Smooth muscle cell (in vitro differentiated cells): ENCODE results near the gene SUSD6. TPM values are rescaled to one million over a fixed set of nuclear protein-coding genes. Genes with fewer than 3 reads are reported as not detected.

Experiments used
- DNase-seq: peaks from one replicate; lab custom pipeline; 2025; ENCODE audit not compliant: unreplicated experiment; lab: John Stamatoyannopoulos, UW
- H2AFZ ChIP-seq: fragments of 200-600 bp; sonication (generic); 2 replicates; pipeline ENCODE4 v1.6.0; 2016; ENCODE audit warnings: antibody characterized with exemption, low read depth, mild to moderate bottlenecking
- H3F3A ChIP-seq: fragments of 200-600 bp; sonication (generic); 2 replicates; pipeline ENCODE4 v1.6.0; 2017; ENCODE audit warnings: antibody characterized with exemption, low read depth
- H3K27ac ChIP-seq: fragments of 200-600 bp; sonication (generic); 2 replicates; pipeline ENCODE4 v1.5.1; 2016; ENCODE audit warnings: low read depth, mild to moderate bottlenecking
- H3K27me3 ChIP-seq: fragments of 200-600 bp; sonication (generic); 2 replicates; pipeline ENCODE4 v1.6.1; 2016; ENCODE audit warnings: low read depth, mild to moderate bottlenecking
- H3K36me3 ChIP-seq: fragments of 200-600 bp; sonication (generic); 2 replicates; pipeline ENCODE4 v1.5.1; 2016; ENCODE audit warnings: low read depth
- H3K4me1 ChIP-seq: fragments of 200-600 bp; sonication (generic); 2 replicates; pipeline ENCODE4 v1.5.1; 2016; ENCODE audit warnings: low read depth
- H3K4me2 ChIP-seq: fragments of 200-600 bp; sonication (generic); 2 replicates; pipeline ENCODE4 v1.6.0; 2016; ENCODE audit warnings: mild to moderate bottlenecking
- H3K4me3 ChIP-seq: fragments of 200-600 bp; sonication (generic); 2 replicates; pipeline ENCODE4 v1.5.1; 2016; ENCODE audit warnings: mild to moderate bottlenecking
- H3K79me2 ChIP-seq: fragments of 200-600 bp; sonication (generic); 2 replicates; pipeline ENCODE4 v1.6.0; 2016; ENCODE audit warnings: low read depth, mild to moderate bottlenecking
- H3K9ac ChIP-seq: fragments of 200-600 bp; sonication (generic); 2 replicates; pipeline ENCODE4 v1.6.0; 2016; ENCODE audit warnings: low read depth
- H3K9me3 ChIP-seq: fragments of 200-600 bp; sonication (generic); replicated peaks from 2 replicates; pipeline ENCODE4 v1.5.1; 2016; ENCODE audit warnings: low read depth
- H4K20me1 ChIP-seq: fragments of 200-600 bp; sonication (generic); 2 replicates; pipeline ENCODE4 v1.6.0; 2016; ENCODE audit warnings: low read depth
- CTCF ChIP-seq: fragments of 200-600 bp; sonication (generic); IDR thresholded peaks from 2 replicates; pipeline ENCODE4 v1.5.1; 2017; ENCODE audit warnings: borderline replicate concordance, mild to moderate bottlenecking, antibody characterized with exemption; ENCODE audit not compliant: insufficient read depth, poor library complexity, severe bottlenecking
- WGBS: methylation state at CpG from one replicate; pipeline ENCODE4 v1.1.7; 2016; ENCODE audit warnings: low lambda C conversion rate; 5-methylcytosine and 5-hydroxymethylcytosine counted together
- polyA plus RNA-seq: library from polyadenylated mRNA; unstranded; fragments of >200 nt; fragmentation: Nextera tagmentation; extraction: Ambion mirVana; gene quantifications from 2 replicates; pipeline ENCODE4 v1.2.1, GENCODE V29; 2016
- total RNA-seq: library from RNA; depleted of rRNA; stranded (reverse); fragments of >200 nt; gene quantifications from 2 replicates; pipeline ENCODE4 v1.2.3, GENCODE V29; 2014

Gene SUSD6
- total and polyA plus RNA-seq, 2 experiments from 2014 or later = 15.8 to 25.9 TPM

GRCh38 chr14:69694730-69695281, 83.4 kb downstream of the SUSD6 start:
- Histone ChIP-seq H3K27me3 (no peaks in the 10 kb centered on the region), H3K4me2 (no peak overlapping the region), H3K79me2 (peaks cover 58% of the 10 kb centered on the region), H3K9me3 (no peaks in the 10 kb centered on the region), H3F3A (peaks cover 4% of the 10 kb centered on the region), H2AFZ (no peak overlapping the region), H3K27ac (no peak overlapping the region), H3K4me3 (no peak overlapping the region), H3K4me1 (peaks cover 39% of the 10 kb centered on the region), H3K9ac (no peak overlapping the region), H4K20me1 (peaks cover 99% of the 10 kb centered on the region), H3K36me3 (no peaks in the 10 kb centered on the region)
- no peak for DNase-seq
- 86% methylated on average over 5 of the region's 5 CpGs for WGBS
- no peak for TF ChIP-seq CTCF

- no peak for DNase-seq
- peak overlapping the region; percentile 59 for H3K27ac ChIP-seq
Observed at GRCh38 chr14:69695322-69696203, 84.2 kb downstream of the SUSD6 start.

GRCh38 chr14:69696204-69696527, 84.8 kb downstream of the SUSD6 start:
- Histone ChIP-seq H3K4me2 (peak overlapping the region; percentile 54), H2AFZ (no peak overlapping the region), H3F3A (peaks cover 4% of the 10 kb centered on the region), H3K27me3 (no peaks in the 10 kb centered on the region), H3K9me3 (no peaks in the 10 kb centered on the region), H3K4me3 (no peak overlapping the region), H3K27ac (peak overlapping the region; percentile 59), H3K36me3 (no peaks in the 10 kb centered on the region), H3K4me1 (peaks cover 35% of the 10 kb centered on the region), H3K9ac (no peak overlapping the region), H3K79me2 (peaks cover 66% of the 10 kb centered on the region), H4K20me1 (peaks cover 99% of the 10 kb centered on the region)
- TF ChIP-seq CTCF = no peak
- DNase-seq = no peak

More at GRCh38 chr14:69695322-69696203, 84.2 kb downstream of the SUSD6 start:
- peaks cover 4% of the 10 kb centered on the region for H3F3A ChIP-seq
- WGBS = 72% methylated on average over 6 of the region's 6 CpGs
- H3K4me3 ChIP-seq = no peak overlapping the region
- peaks cover 64% of the 10 kb centered on the region for H3K79me2 ChIP-seq
- no peaks in the 10 kb centered on the region for H3K9me3 ChIP-seq
- no peak overlapping the region for H3K9ac ChIP-seq
- H4K20me1 ChIP-seq = peaks cover 99% of the 10 kb centered on the region
- no peak for TF ChIP-seq CTCF
- H3K27me3 ChIP-seq = no peaks in the 10 kb centered on the region
- H3K36me3 ChIP-seq = no peaks in the 10 kb centered on the region
- H3K4me1 ChIP-seq = peaks cover 34% of the 10 kb centered on the region
- peak overlapping the region; percentile 54 for H3K4me2 ChIP-seq
- no peak overlapping the region for H2AFZ ChIP-seq
